GM12892 (cell line): ENCODE data around the gene ABAT.

ENCODE experiments used
- POLR2A ChIP-seq: IDR thresholded peaks from 2 replicates; pipeline ENCODE4 v1.6.1; 2011; ENCODE audit warnings: low read depth, low read length, control low read depth
- TAF1 ChIP-seq: IDR thresholded peaks from 2 replicates; pipeline ENCODE4 v1.6.1; 2011; ENCODE audit warnings: low read depth, mild to moderate bottlenecking, control low read depth, low read length, borderline replicate concordance

GRCh38 chr16:8763899-8764298 is 89.5 kb downstream of the ABAT start:
- TF ChIP-seq TAF1 (no peak), POLR2A (no peak)
